Forelimb muscle (tissue), 1 donor: ENCODE results near the gene SPC24. TPM values are rescaled to one million over a fixed set of nuclear protein-coding genes. Genes with fewer than 3 reads are reported as not detected.
"Not testable (repeated sequence)": the region's sequence is repeated elsewhere in the genome, so short reads cannot be mapped to it uniquely, and the experiment has no call there.

Experiments
- DNase-seq: peaks from one replicate; pipeline ENCODE4 v3.0.0-alpha.2; 2013; ENCODE audit warnings: low read depth
- polyA plus RNA-seq: library from polyadenylated mRNA; unstranded; fragments of 120-200 nt; gene quantifications from one replicate; pipeline ENCODE4 v1.2.1, GENCODE V29; 2013; ENCODE audit not compliant: insufficient read length

The SPC24 gene
- polyA plus RNA-seq, 1 donor = 9.2 TPM

DNA sequence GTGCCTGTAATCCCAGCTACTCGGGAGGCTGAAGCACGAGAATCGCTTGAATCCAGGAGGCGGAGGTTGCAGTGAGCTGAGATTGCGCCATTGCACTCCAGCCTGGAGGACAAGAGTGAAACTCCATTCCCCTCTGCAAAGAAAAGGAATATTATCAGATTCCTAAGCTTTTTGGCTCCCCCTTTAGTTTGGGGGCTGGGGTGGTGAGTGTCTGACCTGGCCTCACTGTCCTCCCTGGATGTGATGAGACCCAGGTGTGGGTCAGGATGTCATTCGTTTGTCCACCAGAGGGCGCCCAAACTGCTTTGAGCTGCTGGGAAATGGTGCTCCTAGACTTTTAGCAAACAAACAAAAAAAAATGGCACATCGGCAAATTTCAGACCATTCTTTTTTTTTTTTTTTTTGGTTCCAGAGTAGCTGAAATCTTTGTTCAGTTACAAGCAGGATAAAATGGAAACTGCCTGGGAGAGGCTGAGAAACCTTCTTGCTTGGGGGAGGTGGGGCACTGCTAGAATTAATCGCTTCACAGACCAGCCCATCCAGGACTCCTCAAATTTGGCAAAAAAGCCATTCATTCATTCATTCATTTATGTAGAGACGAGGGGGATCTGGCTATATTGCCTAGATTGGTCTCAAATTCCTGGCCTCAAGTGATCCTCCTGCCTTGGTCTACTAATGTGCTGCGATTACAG is 29.4 kb downstream of the SPC24 start:
- peak; percentile 46 for DNase-seq

DNA sequence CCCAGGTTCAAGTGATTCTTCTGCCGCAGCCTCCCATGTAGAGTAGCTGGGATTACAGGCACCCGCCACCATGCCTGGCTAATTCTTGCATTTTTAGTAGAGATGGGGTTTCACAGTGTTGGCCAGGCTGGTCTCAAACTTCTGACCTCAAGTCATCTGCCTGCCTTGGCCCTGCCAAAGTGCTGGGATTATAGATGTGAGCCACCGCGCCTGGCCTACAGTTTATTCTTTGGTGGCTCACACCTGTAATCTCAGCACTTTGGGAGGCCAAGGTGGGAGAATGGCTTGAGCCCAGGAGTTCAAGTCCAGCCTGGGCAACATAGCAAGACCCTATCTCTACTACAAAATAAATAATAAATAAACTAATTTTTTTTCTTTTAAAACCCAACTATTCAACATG is 31.4 kb downstream of the SPC24 start:
- DNase-seq = not testable (repeated sequence)

DNA sequence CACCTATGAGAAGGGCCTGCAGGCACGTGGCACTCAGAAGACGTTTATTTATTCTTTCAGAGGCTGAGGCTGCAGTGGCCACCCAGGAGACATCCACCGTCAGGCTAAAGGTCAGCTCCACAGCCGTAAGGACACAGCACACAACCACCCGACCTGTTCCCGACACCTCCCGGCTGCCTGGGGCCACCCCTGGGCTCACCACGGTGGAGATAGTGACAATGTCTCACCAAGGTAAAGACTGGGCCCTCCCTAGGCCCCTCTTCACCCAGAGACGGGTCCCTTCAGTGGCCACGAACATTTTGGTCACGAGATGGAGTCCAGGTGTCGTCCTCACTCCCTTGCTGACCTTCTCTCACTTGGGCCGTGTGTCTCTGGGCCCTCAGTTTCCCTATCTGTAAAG is 32.5 kb downstream of the SPC24 start:
- no peak for DNase-seq

DNA sequence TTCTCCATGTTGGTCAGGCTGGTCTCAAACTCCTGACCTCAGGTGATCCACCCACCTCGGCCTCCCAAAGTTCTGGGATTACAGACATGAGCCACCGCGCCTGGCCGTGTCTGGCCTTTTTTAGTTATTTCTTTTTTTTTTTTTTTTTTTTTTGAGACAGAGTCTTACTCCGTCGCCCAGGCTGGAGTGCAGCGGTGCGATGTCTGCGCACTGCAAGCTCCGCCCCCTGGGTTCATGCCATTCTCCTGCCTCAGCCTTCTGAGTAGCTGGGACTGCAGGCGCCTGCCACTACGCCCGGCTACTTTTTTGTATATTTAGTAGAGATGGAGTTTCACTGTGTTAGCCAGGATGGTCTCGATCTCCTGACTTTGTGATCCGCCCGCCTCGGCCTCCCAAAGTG is 33.6 kb downstream of the SPC24 start:
- DNase-seq = not testable (repeated sequence)

DNA sequence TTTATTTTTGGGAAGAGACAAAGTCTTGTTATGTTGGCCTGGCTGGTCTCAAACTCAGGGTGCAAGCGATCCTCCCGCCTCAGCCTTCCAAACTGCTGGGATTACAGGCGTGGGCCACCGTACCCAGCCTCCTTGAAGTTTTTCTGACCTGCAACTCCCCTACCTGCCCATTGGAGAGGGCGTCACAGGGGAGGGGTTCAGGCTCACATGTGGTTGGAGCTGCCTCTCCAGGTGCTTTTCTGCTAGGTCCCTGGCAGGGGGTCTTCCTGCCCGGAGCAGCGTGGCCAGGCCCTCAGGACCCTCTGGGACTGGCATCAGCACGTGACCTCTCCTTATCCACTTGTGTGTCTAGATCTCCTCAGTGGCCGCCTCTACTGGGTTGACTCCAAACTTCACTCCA is 39.1 kb downstream of the SPC24 start:
- no peak for DNase-seq

DNA sequence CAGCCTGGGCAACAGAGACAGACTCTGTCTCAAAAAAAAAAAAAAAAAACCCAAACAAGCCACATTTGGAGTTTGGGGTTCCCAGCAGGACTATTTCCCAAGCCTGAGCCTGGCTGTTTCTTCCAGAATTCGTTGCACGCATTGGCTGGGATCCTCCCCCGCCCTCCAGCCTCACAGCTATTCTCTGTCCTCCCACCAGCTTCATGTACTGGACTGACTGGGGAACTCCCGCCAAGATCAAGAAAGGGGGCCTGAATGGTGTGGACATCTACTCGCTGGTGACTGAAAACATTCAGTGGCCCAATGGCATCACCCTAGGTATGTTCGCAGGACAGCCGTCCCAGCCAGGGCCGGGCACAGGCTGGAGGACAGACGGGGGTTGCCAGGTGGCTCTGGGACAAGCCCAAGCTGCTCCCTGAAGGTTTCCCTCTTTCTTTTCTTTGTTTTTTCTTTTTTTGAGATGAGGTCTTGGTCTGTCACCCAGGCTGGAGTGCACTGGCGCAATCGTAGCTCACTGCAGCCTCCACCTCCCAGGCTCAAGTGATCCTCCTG is 39.6 kb downstream of the SPC24 start:
- no peak for DNase-seq

DNA sequence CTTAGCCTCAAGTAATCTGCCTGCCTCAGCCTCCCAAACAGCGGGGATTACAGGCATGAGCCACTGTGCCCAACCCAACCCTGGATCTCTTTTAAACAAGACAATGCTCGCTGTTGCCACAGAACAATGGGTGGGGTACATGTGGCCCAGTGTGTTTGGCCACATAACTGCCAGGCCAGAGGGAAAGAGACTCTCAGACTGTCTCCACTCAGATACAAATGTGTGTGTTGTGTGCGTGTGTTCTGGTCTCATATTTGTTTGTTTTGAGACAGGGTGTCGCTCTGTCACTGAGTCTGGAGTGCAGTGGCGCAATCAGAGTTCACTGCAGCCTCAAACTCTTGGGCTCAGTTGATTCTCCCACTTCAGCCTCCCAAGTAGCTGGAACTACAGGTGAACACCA is 40.5 kb downstream of the SPC24 start:
- DNase-seq = no peak

DNA sequence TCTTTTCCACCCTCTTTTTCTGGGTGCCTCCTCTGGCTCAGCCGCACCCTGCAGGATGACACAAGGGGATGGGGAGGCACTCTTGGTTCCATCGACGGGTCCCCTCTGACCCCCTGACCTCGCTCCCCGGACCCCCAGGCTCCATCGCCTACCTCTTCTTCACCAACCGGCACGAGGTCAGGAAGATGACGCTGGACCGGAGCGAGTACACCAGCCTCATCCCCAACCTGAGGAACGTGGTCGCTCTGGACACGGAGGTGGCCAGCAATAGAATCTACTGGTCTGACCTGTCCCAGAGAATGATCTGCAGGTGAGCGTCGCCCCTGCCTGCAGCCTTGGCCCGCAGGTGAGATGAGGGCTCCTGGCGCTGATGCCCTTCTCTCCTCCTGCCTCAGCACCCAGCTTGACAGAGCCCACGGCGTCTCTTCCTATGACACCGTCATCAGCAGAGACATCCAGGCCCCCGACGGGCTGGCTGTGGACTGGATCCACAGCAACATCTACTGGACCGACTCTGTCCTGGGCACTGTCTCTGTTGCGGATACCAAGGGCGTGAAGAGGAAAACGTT is 42.4 kb downstream of the SPC24 start:
- no peak for DNase-seq

DNA sequence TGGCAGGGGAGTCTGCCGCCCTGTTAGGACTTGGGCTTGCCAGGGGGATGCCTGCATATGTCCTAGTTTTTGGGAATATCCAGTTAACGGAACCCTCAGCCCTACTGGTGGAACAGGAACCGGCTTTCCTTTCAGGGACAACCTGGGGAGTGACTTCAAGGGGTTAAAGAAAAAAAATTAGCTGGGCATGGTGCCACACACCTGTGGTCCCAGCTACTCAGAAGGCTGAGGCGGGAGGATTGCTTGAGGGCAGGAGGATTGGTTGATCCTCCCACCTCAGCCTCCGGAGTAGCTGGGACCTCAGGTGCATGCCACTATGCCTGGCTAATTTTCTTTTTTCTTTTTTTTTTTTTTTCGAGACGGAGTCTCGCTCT is 43.8 kb downstream of the SPC24 start:
- DNase-seq = no peak

DNA sequence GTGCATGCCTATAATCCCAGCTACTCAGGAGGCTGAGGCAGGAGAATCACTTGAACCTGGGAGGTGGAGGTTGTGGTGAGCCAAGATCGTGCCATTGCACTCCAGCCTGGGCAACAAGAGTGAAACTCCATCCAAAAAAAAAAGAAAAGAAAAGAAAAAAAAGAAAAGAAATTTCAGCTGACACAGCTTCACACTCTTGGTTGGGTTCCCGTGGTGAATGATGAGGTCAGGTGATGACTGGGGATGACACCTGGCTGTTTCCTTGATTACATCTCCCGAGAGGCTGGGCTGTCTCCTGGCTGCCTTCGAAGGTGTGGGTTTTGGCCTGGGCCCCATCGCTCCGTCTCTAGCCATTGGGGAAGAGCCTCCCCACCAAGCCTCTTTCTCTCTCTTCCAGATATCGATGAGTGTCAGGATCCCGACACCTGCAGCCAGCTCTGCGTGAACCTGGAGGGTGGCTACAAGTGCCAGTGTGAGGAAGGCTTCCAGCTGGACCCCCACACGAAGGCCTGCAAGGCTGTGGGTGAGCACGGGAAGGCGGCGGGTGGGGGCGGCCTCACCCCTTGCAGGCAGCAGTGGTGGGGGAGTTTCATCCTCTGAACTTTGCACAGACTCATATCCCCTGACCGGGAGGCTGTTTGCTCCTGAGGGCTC is 44.3 kb downstream of the SPC24 start:
- no peak for DNase-seq

DNA sequence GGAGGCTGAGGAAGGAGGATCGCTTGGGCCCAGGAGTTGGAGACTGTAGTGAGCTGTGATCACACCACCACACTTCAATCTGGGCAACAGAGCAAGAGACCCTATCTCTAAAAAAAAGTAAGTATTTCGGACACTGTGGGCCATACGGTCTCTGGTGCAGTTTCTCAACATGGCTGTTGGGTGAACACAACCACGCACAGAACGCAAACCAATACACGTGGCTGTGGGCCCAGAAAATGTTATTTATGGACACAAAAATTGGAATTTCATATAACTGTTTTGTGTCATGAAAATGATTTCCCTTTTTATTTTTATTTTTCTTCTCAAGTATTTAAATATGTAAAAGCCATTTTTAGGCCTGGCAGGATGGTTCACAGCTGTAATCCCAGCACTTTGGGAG is 46.8 kb downstream of the SPC24 start:
- DNase-seq = no peak

DNA sequence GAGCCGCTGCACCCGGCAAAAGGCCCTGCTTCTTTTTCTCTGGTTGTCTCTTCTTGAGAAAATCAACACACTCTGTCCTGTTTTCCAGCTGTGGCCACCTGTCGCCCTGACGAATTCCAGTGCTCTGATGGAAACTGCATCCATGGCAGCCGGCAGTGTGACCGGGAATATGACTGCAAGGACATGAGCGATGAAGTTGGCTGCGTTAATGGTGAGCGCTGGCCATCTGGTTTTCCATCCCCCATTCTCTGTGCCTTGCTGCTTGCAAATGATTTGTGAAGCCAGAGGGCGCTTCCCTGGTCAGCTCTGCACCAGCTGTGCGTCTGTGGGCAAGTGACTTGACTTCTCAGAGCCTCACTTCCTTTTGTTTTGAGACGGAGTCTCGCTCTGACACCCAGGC is 49.1 kb downstream of the SPC24 start:
- DNase-seq = no peak

DNA sequence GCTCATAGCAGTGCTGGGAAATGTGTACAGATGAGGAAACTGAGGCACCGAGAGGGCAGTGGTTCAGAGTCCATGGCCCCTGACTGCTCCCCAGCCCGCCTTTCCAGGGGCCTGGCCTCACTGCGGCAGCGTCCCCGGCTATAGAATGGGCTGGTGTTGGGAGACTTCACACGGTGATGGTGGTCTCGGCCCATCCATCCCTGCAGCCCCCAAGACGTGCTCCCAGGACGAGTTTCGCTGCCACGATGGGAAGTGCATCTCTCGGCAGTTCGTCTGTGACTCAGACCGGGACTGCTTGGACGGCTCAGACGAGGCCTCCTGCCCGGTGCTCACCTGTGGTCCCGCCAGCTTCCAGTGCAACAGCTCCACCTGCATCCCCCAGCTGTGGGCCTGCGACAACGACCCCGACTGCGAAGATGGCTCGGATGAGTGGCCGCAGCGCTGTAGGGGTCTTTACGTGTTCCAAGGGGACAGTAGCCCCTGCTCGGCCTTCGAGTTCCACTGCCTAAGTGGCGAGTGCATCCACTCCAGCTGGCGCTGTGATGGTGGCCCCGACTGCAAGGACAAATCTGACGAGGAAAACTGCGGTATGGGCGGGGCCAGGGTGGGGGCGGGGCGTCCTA is 50.5 kb downstream of the SPC24 start:
- no peak for DNase-seq

DNA sequence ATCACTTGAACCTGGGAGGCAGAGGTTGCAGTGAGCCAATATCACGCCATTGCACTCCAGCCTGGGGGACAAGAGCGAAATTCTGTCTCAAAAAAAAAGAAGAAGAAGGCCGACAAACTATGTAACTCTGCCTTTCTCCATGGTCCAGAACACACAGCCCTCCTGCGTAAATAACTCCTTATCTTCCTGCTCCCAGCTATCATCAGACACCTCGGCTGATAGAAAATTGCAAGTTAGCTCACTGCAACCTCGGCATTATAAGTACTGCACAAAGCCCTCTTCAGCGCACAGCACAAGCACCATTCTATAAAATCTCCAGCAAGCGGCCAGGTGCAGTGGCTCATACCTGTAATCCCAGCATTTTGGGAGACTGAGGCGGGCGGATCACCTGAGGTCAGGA is 51.9 kb downstream of the SPC24 start:
- not testable (repeated sequence) for DNase-seq

DNA sequence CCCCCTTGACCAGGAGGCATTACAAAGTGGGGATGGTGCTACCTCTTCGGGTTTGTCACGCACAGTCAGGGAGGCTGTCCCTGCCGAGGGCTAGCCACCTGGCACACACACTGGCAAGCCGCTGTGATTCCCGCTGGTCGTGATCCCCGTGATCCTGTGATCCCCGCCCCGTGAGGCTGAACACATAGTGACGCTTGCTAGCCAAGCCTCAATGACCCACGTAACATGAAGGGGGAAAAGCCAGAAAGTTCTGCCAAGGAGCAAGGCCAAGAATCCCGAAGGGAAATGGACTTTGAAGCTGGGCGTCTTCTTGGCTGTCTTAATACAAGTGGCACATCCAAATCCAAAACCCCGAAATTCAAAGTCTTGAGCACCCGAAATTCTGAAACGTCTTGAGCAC is 52.6 kb downstream of the SPC24 start:
- no peak for DNase-seq

DNA sequence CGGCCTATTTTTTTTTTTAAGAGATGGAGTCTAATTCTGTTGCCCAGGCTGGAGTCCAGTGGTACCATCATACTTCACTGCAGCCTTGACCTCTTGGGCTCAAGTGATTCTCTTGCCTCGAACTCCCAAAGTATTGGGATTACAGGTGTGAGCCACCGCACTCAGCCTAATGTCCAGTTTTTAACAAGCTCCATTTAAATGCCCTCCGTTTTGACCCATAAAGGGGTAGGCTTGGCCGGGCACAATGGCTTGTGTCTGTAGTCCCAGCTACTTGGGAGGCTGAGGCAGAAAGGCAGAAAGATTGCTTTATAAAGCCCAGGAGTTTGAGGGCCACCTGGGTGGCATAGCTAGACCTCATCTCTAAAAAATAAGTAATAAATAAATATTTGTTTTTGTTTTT is 54.5 kb downstream of the SPC24 start:
- DNase-seq = no peak

DNA sequence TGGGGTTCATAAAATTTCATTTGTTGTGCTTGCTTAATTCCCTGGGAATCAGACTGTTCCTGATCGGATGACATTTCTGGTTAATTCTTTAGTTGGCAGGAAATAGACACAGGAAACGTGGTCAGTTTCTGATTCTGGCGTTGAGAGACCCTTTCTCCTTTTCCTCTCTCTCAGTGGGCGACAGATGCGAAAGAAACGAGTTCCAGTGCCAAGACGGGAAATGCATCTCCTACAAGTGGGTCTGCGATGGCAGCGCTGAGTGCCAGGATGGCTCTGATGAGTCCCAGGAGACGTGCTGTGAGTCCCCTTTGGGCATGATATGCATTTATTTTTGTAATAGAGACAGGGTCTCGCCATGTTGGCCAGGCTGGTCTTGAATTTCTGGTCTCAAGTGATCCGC is 55.5 kb downstream of the SPC24 start:
- no peak for DNase-seq

DNA sequence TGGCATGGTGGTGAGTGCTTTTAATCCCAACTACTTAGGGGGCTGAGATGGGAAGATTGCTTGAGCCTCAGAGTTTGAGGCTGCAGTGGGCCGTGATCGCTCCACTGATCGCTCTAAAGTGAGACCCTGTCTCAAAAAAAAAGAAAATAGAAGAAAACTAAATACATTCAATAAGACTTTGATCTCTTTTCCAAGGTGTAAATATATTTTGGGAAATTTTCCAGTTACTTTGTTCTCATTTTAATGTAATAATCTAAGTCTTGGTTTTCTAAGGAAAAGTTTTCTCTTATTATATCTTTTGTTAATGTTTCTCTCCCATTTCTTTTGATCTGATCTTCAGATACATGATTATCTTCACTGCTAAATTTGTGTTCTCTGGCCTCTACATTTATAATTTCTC is 56.7 kb downstream of the SPC24 start:
- no peak for DNase-seq

DNA sequence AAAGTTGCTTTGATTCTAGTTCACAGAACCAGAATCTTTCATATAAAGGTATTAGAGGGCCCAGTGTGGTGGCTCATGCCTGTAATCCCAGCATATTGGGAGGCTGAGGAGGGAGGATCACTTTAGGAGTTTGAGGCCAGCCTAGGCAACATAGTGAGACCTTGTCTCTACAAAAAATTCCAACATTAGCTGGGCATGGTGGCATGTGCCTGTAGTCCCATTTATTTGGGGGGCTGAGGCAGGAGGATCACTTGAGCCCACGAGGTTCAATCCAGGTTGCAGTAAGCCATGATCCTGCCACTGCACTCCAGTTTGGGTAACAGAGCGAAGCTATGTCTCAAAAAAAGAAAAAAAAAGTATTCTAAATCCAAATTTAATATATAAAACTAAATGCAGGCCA is 57.3 kb downstream of the SPC24 start:
- no peak for DNase-seq

DNA sequence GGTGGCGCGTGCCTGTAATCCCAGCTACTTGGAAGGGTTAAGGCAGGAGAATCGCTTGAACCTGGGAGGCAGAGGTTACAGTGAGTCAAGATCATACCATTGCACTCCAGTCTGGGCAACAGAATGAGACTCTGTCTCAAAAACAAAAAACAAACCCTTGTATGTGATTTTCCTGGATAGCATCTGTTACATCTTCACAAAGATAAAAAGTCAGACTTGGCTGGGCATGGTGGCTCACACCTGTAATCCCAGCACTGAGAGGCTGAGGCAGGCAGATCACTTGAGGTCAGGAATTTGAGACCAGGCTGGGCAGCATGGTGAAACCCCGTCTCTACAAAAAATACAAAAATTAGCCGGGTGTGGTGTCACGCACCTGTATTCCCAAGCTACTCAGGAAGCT is 58.2 kb downstream of the SPC24 start:
- DNase-seq = not testable (repeated sequence)

DNA sequence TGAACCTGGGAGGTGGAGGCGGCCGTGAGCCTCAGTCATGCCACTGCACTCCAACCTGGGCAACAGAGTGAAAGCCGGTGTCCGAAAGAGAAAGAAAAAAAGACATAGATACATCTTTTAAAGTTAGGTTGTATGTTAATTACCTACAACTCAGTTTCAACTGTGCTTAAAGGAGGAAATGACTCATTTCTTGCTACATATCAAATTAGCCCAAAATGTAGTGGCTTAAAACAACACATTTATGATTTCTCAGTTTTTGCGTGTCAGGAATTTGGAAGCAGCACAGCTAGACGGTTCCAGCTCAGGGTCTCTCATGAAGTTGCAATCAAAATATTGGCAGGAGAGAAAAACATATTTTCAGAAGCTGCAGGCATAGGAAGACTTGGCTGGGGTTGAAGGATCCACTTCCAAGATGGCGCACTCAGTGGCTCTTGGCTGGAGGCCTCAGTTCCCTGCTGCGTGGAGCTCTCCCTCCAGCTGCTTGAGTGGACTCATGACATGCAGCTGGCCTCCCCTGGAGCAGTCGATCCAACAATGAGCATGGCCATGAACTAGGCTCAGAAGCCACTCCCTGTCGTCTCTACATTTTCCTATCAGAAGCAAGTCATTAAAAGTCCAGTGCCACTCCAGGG is 59.3 kb downstream of the SPC24 start:
- DNase-seq = peak; percentile 86
